Measurements from ENCODE around the gene YPEL5.
"Not testable (repeated sequence)": the region's sequence is repeated elsewhere in the genome, so short reads cannot be mapped to it uniquely, and the experiment has no call there.

Gene YPEL5

DNA sequence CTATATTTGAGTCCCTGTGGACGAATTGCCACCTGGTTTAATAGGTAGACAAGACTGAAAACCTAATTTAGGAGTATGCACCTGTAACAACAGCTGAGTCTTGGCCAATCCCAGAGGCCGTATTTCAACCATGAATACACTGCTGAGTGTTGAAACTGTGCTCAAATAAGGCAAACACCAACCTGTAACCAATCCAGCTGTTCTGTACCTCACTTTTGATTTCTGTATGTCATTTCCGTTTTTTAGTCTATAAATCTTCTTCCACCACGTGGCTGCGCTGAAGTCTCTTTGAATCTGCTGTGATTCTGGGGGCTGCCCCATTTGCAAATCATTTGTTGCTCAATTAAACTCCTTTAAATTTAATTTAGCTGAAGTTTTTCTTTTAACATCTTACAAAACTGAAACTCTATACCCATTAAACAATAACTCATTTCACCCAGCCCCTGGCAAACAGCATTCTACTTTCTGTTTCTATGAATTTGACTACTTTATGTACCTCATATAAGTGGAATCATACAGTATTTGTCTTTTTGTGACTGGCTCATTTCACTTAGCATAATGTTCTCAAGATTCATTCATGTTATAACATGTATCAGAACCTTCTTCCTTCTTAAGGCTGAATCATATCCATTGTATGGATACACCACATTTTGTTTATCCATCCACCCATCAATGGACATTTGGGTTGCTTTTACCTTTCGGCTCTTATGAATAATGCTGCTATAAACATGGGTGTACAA, 7.5 kb upstream of the YPEL5 start:
- DNase-seq (ENCODE audit: low read depth): no peak

DNA sequence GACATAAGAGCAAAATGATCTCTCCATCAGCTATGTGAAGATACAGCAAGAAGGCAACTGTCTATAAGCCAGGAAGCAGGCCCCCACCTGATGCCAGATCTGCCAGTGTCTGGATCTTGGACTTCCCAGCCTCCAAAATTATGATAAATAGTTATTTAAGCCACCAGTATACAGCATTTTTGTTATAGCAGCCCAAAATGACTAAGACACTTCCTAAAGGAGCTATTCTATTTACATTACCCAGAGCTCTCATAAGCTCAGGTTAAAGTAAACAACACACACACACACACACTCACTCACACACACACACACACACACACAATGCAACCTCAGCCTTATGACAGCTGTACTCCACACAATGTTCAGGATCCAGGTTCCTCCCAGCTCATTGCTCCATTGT, 5.7 kb upstream of the YPEL5 start:
- DNase-seq (ENCODE audit: low read depth): no peak

DNA sequence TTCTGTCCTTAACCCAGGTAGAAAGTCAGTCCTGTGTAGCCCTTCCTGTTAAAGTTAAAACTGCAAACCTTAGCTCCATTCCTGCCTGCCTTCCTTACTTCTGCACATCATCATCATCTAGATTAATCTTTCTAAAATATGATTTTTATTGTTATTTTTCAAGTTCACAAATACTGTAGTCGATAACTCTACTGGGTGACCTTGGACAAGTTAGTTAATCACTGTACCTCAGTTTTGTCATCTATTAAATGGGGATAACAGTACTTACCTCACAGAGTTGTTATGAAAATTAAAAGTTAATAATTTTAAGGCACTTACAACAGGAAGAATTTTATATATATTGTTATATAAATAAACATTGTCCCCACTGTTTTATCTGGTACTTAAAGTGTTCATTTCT, 2.5 kb upstream of the YPEL5 start:
- DNase-seq (ENCODE audit: low read depth): no peak

DNA sequence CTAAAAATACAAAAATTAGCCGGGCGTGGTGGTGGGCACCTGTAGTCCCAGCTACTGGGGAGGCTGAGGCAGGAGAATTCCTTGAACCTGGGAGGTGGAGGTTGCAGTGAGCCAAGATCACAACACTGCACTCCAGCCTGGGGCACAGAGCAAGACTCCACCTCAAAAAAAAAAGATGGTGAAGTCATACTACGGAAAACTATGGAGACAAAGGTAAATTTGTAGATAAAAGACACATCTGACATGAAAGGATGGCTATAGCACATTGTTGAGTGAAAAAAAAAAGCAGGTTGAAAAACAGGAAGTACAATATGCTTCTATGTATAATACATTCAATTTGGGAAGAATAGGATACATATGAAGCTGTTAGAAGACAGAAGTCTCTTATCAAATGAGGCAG, 1.9 kb upstream of the YPEL5 start:
- not testable (repeated sequence) for DNase-seq (ENCODE audit: low read depth)

DNA sequence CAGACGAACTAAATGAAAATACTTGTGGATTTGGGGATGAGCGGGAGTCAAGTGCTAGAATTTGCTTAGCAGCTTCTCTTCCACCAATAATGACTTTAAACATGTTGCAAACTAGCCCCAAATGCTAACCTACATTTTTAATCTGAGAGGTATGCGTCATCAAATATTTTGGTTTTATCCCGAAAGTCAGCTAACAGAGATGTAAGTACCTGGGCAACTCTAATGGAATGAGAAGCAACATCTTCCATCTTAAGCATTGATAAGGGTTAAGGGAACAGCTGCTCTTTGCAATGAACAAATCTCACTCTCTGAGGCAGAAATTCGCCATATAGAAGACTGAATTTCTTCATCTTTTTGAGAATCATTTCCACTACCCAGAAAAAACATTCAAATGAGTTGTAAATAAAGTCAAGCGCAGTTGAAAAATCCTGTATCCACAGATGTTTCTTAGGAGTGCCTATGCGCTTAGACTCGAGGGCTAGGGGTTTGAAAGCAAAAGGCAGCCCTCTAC, 926 bp upstream of the YPEL5 start:
- no peak for DNase-seq (ENCODE audit: low read depth)

DNA sequence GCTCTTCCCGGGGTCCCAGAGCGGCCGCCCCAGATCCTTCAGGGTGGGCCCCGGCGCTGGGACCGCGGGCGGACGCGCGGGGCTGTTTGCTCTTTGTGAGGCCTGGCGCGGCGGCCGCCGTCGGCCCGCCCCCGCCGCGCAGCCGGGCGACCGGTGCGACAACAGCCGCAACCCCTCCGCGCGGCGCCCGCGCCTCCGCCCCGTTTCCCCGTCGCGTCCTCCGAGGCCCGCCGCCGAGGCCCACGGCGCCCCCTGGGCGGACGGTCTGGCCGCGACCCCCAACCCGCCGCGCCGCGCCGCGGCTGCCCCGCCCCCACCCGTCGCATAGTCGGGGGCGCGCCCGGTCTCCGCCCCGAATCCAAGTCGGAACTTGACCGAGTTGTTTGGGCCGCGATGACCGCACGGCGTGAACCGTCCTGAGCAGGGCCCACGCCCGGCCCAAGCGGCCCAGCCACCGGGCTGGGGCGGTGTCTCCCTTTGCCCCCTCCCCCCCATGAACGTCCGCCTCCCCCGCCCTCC, 448 bp downstream of the YPEL5 start:
- DNase-seq (ENCODE audit: low read depth): peak; percentile 32

DNA sequence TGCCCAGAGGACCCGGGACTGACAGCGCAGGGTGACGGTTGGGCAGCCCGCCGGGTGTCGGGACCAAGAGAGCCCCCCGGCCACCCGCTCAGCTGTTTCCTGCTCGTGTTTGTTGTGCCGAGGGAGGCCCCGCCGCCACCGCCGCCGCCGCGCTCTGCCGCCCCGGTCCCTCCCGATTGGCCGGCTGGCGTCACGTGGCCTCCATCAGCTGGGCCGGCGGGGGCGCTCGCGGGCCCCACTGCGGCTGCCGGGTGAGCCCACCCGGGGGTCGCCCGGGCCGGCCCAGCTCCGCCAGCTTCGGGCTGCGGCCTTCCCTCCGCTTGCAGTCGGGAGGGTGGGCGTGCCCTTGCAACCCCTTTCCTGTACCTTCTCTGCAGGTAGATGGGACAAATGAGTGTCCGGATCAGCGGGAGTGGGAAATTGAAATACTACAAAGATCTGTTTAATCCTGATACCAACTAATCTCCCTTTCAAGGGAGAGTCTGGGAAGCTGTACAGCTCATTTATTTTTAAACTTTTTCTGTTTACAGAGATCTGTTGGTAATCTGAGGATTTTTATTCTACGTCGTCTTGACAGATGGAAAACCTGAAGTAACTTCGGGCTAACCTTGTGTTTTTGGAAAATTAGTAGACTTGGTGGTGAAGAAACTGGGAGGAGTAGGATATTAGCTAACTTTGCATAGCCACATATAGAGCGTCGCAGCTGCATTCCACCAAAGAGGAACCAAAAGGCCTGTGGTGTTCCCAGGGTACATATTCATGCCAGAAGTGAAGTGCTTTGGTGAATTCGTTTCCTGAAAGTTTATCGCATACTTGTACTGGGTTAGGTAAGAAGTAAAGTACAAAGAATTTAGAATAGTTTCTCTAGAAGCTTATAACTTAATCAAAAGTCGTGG, 1.2 kb downstream of the YPEL5 start:
- DNase-seq (ENCODE audit: low read depth): peak; percentile 24

DNA sequence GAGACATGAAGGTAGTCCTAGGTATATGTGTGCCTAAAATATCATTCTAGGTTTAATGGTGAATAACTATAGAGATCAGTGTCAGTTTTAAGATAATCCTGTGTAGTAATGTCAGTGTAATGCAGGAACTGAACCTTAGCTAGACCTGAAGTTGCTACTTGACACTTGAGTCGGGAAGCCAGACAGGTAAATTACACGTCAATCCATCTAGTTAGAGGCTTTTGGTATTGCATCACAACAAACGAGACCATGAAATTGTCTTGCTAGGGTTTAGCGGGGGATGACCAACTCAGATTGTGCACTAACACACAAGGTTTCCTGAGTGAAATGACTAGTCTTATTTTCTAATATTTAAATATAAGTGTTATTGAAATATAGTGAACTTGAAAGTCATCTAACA, 2.0 kb downstream of the YPEL5 start:
- no peak for DNase-seq (ENCODE audit: low read depth)

DNA sequence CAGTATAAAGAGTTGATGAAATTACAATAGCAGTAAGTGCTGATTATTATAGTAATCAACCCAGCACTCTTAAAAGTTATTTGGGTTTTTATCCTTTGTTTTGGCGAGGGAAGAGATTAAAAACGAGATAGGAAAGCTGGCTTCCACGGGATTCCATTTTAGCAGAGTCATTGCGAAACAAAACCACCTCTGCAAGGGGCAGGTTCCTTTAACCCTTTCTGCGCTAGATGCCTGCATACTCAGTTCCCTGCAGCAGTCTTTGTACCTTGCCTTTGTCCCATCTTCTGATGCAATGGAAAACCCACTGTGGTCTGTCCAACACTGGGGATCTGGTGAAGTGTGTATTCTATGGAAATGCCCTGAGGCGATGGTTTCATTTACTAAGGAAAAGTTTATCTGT, 2.7 kb downstream of the YPEL5 start:
- DNase-seq (ENCODE audit: low read depth): no peak

DNA sequence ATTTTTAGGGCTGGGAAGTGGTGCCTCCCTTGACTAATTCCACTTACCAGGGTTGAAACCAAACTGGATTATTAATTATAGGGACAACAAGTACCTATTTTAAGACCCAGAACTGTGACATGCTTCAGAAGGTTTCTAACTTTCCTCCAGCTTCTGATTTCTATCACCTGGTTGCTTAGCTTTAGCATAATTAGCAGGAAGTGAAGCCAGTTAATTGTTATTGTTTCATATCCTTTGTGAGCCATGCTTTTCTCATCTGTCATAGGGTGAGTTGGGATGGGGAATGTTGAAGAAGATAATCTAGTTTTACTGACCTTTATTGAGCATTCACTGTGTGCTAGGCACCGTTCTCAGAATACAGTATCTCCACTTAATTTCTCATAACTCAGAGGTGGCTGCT, 3.2 kb downstream of the YPEL5 start:
- no peak for DNase-seq (ENCODE audit: low read depth)

DNA sequence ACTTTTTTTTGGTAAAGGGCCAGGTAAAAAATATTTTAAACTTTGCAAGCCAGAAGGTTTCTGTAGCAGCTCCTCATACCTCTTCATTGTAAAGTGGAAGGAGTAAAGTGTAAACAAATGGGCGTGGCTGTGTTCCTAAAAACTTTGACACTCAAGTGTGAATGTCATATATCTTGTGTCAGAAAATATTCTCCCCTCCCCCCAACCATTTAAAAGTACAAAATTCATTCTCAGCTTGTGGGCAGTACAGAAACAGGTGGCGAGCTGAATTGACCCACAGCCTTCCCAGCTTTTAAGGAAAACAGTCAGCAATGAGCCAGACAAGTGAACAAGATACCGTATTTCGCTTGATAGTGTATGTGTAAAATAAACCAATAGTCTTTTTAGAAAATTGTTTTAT, 4.0 kb downstream of the YPEL5 start:
- DNase-seq (ENCODE audit: low read depth): no peak

DNA sequence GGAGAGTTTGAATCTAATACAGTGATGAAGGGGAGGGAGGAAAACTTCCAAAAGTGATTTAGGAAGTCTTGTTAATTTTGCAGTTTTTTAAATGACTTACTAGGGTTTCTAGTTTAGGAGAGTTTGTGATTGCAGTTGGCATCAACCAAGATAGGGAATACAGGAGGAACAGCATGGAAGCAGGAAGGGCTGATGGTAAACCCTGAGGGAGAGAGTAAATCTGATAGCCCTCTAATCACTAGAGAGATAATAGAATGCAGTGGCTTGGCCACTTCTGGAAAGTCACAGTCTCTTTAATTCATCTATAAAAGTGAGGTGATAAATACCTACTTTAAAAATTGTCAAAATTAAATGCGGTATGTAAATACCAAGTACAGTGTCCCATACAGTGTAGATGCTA, 5.6 kb downstream of the YPEL5 start:
- no peak for DNase-seq (ENCODE audit: low read depth)

DNA sequence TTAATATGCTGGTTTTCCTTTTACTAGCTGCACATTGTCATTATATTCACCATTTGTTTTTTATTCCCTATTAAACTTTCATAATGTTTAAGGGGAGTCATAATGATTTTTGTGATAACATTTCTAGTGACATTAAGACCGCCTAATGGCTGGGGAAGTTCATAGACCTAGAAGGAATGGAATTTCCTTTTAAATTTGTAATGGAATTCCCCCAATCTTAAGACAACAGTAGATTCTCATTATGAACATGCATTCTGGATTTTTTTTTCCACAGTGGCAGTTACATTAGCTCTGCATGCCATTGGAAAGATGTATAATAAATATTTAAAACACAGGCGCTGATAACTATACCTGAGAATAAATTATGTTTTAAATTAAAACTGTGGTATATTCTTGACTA, 8.4 kb downstream of the YPEL5 start:
- no peak for DNase-seq (ENCODE audit: low read depth)

DNA sequence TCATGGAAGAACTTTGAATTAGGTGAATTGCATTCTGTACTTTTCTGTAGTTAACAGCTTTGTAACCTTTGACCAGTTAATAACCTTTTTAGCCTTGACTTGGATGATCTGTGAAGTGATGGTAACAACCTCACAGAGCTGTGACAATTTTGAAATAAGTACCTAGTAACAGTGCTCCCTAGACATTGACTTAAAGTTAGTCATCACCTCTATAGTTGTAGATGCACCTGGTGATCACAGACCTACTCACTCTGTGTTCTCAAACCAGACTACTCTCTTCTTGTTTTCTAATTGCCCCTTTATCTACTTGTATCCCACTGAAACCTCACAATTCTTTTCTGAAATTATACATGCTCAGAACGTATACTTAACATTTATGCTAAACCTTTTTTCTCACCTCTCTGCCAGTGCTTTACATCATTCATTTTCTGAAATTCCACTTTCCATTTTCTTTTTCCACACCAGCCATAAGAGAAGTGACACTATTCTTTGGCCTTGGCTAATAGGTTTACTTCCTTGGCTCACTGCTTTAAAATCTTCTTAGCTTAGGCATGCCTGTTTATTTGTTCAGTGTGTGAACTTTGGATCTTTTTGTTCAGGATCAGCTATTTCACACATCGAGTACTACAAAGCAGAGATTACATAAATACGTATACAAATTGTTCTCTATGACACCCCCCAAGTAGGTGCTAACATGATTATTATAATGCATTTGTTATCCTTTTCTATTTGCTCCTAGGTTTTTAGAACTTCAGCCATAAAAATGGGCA, 9.3 kb downstream of the YPEL5 start:
- DNase-seq (ENCODE audit: low read depth): no peak

DNA sequence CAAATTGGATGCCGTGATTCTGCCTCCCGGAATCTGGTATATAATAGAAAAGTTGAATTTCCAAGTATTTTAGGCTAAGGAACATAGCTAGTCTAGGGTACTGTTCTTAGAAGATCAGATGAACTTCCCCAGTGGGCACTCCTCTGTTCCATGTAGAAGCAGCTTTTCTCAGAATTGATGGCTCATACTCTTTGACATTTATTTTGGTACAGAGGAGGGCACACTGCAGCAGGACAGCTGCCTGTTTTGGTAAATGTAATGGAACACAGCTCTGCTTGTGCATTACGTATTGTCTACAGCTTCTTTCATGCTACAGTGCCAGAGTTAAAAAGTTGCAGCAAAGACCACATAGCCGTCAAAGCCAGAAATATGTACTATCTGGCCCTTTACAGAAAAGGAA, 10.8 kb downstream of the YPEL5 start:
- DNase-seq (ENCODE audit: low read depth): no peak

DNA sequence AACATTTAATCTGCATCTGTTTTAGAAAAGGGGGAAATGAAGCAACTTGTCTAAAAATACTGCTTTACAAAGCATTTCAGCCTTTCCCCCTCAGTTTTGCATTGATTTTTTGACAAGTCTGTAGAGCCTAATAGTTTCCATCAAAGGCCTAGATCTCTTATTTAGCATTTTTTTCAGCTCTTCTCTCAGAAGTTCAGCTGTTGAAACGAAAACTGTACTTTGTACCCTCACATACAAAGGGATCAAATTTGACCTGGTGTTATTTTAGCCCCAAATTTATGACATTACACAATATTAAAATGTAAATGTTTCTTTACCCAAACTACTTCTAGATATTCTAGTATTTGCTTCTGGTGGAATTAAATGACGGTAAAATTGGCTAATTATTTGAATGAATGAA, 13.0 kb downstream of the YPEL5 start:
- DNase-seq (ENCODE audit: low read depth): no peak

DNA sequence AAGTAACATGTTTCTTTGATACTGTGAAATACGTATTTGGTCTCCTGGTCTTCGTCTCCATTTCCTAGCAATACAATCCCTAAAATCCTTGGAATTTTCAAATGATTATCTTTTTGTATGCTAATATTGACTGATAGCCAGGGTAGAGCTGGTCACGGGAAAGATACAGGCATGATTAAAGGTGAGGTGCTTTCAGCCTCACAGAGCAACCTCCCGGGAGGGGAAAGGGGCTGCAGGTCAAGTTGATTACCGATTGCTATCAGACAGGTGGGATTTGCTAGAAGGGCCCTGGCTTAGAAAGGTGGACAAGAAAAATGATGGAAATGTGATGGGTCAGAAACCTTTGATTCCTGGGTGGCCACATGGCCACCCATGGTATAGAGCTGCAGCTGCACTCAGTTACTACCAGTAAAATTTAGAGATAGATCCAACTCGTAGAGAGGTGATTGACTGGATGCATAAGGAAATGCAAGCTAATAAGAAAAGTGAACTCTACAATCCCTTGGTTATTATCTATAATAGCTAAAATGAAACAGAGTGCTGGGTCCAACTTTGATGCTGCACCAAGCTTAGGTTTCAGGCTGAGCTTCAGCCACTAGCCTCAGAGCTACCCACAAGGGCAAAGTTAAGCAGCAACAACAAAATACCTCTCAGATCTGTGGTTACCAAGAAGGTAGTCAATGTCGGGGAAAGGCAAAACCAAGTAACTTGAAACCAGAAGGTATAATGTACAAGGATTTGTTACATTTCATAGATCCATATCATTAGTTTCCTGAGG, 15.3 kb downstream of the YPEL5 start:
- DNase-seq (ENCODE audit: low read depth): no peak

DNA sequence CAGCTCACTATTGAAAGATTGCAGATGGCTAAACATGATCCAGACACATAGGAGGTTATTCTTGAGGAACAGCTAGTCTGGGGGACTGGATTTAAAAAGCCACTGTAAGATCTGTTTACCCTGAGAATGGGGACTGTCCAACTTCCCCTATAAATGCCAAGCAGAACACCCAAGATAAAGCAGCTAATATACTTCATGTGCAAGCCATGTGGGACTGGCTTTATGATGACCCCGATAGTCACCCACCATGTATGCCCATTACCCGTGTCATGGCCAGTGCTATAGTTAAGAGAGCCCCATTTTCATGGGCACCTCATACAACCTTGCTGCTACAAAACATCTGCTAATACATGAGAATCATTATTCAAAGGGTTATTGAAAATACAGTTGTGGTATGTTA, 16.0 kb downstream of the YPEL5 start:
- DNase-seq (ENCODE audit: low read depth): no peak

DNA sequence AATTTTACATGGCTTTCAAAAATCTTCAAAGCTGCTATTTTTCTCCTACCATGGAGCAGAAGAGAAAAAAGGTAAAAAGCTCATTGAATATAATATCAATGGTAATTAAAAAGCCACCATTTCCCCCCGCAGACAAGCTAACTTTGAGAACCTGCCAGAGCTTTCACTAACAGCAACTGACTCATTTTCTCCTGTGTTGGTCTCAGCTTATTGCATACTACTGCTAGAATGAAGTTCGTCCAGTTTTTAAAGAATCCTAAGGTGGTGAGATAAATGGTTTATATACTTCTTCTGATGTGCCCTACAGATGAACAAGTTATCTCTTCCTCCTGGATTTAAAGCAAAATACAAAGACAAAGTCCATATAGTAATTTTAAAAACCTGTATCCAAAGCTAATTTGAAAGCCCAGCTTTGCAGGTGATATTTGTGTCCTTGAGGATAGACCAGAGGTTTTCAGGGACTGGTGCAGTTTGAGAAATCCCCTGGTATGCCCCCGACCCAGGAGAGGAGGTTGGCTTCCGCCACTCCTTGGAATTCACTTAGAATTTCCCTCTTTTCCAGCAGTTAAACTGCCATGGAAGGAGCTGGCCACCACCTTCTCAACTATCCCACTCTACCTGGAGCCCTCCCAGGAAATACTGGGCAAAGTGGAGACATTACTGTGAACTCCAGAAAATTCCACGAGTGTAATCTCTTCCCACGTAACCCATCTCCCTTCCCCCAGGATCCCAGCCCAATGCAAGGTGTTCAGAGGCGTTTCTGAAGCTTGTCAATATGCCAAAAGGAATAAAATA, 17.5 kb downstream of the YPEL5 start:
- DNase-seq (ENCODE audit: low read depth): no peak

DNA sequence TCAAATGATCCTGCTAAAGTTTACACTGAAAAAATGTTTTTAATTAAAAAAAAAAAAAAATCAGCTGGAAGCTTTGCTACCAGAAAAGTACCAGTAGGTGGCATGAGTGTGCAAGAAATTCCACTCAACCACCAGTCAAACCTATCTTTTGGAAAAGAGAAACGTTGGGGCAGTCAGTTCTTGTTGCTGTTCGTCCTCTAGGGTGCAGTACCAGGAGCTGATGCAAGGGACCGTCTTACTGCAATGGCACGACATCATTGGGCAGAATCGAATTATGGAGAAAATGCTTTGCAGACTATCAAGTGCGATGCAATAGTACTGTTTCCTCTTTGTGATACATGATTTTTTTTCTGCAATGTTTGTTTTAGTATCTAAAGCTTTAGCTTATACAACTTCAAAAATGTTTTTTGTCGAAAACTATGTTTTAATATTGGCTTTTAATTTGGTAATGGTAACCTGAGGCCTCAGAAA, 18.3 kb downstream of the YPEL5 start:
- peak; percentile 90 for DNase-seq (ENCODE audit: low read depth)

DNA sequence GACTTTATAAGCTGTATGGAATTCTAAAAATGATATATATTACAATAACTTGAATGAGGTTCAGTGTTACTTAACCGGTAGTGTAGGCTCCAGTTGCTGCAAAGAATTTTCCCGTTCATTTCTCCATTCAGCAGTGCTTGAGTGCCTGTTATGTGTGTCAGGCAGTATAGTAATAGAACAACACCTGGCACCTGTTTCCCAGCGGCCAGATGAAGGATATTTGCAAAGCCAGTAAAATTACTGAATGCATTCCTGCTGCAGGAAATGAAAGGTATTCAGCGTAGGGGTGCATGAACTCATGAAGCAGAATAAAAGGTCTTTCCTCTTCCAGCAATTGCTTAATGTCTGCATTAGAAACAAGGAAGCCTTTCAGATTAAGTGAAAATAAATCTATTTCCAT, 18.8 kb downstream of the YPEL5 start:
- DNase-seq (ENCODE audit: low read depth): no peak
